T47D (cell line): ENCODE results near the gene PHYH.
A peak's percentile ranks its signal among the peaks of the same experiment; 100 is the strongest.
"Not testable (repeated sequence)": the region's sequence is repeated elsewhere in the genome, so short reads cannot be mapped to it uniquely, and the experiment has no call there.

Source experiments
- DNase-seq, 2 experiments: peaks; one replicate each; pipeline versions ENCODE4 v3.0.0 to v3.0.0-alpha.2; 2011 to 2012; ENCODE audit warnings: low read depth in 1 of 2, low spot score in 1 of 2
- JUND ChIP-seq: IDR thresholded peaks from 2 replicates; pipeline ENCODE4 v1.6.1; 2012; ENCODE audit warnings: low read depth
- in situ Hi-C: cut with HindIII; loops from 2 replicates; pipeline ENCODE4 v1.10.0; 2016; ENCODE audit warnings: low sequenced_read_pairs, low pct_unique_long_range_greater_than_20kb

The PHYH gene

DNA sequence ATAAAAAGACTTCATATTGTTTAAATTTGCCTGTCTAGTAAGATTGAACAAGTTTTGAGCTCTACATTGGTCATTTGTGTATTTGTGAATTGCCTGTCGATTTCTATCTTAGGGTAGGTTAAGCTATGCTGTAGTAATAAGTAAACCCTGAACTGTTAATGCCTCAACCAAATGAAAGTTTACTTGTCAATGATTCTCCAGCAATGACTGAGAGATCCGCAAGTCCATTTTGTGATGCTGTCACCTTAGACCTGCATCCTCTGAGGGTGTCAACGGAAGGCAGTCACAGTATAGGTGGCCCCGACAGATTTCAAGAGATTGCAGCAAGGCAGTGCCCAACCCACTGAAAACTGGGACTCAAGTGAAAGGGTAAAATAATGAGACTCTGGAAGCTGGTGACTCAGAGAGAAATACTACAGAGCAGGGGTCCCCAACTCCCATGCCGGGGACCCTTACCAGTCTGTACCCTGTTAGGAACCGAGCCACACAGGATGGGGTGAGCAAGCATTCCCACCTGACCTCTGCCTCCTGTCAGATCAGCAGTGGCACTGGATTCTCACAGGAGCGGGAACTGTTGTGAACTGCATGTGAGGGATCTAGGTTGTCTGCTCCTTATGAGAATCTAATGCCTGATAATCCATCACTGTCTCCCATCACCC is 10.8 kb upstream of the PHYH start:
- no peak for TF ChIP-seq JUND
- in situ Hi-C loops, result no loop called here
- DNase-seq, result no peak

DNA sequence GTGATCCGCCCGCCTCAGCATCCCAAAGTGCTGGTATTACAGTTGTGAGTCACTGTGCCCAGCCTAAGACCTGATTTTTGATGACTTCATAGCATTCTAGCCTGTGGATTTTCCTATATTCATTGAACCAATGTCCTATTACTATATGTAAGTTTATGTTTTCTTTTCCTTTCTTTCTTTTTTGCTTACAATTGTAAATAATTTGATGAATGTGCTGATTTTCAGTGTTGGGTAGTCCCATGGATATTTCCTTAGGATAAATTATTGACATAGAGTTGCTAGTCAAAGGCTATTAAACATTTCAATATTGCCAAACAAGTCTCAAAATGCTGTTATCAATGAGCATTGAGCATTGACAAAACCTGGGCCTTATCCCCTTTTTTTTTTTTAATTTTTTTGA is 9.9 kb upstream of the PHYH start:
- DNase-seq, result no peak
- TF ChIP-seq JUND, result no peak
- in situ Hi-C loops, result no loop called here

DNA sequence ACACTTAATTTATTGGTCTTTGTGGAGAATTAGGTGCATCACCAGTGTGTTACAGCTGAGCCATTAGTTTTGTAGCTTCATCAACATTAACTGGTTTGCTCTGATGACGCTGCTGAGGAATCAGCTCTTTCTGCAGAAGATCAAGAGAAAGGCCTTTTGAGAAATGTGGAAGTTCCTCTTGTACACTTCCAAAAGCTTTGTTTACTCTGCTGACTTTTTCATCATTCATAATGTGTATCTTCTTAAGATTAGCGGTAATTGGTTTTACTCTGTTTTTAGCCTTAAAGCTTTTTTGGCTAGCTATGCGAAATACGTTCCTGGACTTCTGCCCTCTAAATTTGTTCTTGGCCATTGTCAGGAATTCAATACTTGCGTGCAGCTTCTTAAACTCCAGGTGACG is 8.2 kb upstream of the PHYH start:
- no peak for DNase-seq
- in situ Hi-C loops, result no loop called here
- TF ChIP-seq JUND, result no peak

DNA sequence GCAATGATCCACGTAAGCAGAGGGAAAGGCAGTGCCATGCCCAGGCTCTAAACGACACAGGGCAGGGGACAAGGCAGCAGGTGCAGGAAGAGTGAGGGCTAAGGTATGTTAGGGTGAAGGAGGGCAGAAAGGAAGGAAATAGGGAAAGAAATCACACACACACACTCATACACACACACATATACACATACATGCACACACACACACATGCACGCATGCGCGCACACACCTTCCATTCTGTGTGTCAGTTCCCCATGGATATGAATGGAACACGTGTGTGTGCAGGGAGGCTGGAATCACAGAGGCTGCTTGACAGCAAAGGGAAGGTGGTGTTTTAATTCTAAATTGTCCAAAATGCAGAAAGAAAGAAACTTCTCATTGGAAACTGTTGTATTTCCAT is 6.2 kb upstream of the PHYH start:
- in situ Hi-C loops, result no loop called here
- DNase-seq, result no peak
- TF ChIP-seq JUND, result no peak

DNA sequence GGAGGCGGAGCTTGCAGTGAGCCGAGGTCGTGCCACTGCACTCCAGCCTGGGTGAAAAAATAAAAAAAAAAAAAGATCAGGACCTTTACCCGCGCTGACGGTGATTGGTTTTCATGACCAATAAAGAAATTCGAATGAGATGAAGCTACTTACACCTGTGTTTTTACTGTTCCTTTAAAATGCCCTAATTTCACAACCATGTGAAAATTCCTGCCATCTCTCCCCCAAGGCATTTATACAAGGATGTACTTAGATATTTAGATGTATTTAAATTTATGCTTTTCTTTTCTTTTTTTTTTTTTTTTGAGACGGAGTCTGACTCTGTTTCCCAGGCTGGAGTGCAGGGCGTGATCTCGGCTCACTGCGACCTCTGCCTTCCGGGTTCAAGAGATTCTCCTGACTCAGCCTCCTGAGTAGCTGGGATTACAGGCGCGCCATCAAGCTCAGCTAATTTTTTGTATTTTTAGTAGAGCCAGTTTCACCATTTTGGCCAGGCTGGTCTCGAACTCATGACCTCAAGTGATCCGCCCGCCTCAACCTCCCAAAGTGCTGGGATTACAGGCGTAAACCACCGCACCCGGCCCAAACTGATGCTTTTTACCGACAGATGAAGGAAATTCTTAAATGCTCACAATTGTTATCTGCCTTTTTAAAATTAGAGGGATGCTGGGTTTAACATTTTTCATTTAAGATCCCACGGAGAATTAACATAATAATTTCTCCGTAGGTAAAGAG is 3.1 kb upstream of the PHYH start:
- no peak for TF ChIP-seq JUND
- peak in 1 of 2 experiments; percentile 57 for DNase-seq
- in situ Hi-C loops, result no loop called here

DNA sequence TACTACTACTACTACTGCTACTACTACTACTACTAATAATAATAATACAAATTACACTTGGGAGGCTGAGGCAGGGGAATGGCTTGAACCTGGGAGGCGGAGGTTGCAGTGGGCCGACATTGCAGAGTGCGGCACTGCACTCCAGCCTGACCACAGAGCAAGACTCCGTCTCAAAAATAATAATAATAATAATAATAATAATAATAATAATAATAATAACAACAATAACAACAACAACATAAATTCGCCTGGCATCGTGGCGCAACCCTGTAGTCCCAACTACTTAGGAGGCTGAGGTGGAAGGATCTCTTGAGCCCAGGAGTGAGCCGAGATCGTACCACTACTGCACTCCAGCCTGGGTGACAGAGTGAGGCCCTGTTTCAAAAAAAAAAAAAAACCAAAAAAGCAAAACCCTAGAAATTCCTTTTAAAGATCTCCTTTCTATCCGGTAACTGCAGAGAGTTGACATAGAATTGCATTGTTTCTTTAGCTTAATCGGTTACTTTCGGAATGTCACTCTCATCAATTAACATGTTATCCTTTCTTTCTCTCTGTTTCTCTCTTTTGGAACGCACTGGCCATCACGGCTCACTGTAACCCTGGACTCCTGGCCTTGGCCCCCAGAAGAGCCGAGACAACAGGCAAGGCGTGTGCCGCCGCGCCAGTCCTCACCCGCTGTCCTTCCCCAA is 972 bp downstream of the PHYH start:
- TF ChIP-seq JUND, result no peak
- no peak for DNase-seq
- in situ Hi-C loops, result no loop called here

DNA sequence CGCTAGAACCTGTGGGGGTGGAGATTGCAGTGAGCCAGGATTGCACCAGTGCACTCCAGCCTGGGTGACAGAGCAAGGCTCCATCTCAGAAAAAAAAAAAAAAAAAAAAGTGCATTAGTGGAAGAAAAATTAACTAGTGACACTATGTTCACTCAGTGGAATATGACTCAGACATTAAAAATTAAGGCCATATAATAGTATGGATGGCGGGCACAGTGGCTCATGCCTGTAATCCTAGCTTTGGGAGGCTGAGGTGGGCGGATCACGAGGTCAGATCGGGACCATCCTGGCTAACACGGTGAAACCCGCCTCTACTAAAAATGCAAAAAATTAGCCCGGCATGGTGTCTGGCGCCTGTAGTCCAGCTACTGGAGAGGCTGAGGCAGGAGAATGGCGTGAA is 3.4 kb downstream of the PHYH start:
- in situ Hi-C loops, result no loop called here
- DNase-seq, result no peak
- no peak for TF ChIP-seq JUND

DNA sequence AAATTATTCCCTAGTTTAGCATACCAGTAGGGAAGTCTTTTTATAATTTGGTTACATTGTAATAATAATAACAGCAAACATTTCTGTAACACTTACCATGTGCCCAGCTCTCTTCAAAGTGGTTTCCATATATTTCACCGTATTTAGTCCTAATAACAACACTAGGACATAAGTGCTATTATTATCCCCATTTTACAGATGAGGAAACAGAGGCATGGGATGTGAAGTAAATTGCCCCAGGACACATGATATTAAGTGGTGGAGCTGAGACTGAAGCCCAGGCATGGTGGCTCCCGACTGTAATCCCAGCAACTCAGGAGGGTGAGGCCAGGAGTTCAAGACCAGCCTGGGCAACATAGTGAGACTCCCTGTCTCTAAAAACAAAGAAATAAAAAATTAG is 5.1 kb downstream of the PHYH start:
- in situ Hi-C loops, result no loop called here
- DNase-seq, result no peak
- no peak for TF ChIP-seq JUND

DNA sequence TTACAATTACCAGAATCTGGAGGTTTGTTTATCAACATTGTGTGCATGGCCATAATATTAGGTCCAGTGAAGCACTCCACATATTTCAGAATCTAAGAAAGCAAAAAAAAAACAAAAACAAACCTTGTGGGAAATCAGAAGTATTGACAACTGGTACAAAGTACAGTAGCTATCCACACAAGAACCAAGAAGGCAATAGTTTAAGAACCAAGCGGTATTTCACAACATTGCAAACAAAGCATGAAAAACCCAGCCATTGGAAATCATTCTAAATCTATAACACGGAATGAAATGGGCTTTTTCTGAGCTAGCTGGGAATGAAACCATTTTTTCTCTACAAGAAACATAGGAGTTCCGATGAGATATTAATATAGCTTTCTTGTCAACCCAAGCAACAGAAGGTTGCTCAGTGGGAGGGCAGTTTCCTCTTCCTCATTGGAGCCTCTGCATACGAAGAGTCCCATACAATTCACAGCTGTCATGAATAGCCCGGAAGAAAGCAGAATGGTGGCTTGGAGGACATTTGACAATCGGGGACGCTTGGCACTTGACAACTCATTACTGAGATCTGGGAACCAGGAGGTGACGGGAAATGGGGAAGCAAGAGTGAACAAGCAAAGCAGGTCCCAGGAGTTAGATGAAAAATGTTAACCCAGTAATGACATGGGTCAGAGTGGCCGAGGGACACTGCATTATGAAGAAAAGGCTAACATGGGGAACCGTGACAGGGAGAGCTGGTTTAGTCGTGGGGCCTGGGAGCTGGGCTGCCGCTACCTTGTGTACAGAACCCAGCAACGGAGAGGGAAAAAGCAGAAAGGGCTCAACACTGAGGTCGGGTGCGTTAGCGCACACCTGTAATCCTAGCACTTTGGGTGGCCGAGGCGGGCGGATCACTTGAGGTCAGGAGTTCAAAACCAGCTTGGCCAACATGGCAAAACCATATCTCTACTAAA is 7.8 kb downstream of the PHYH start:
- in situ Hi-C loops, result no loop called here
- TF ChIP-seq JUND, result no peak
- DNase-seq, result no peak

DNA sequence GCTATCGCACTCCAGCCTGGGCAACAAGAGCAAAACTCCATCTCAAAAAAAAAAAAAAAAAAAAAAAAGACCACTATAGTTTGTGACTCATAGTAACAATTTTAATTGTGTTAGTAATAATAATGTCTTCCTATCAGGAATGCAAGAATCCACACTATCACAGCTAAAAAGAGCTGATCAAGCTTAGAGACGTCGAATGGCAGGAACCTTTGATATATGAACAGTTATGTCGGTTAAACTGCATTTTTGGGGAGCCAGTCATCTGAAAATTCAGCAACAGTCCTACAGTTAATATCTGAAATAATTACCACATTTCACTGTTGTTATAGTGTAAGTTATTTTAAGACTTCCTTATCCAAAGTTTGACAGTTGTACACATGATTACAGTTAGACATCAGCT is 8.8 kb downstream of the PHYH start:
- in situ Hi-C loops, result no loop called here

DNA sequence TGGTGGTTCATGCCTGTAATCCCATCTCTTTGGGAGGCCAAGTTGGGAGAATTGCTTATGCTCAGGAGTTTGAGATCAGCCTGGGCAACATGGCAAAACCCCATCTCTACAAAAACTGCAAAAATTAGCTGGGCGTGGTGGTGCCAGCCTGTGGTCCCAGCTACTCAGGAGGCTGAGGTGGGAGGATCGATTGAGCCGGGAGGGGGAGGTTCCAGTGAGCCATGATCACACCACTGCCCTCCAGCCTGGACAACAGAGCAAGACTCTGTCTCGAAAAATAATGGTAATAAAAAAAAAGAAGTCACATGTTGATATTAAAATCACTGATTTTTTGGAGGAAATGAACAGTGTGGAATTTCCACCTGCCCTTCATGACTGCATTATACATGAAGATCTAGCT is 15.8 kb downstream of the PHYH start:
- in situ Hi-C loops, result no loop called here
- no peak for TF ChIP-seq JUND
- no peak for DNase-seq

More for the DNA sequence above, 8.8 kb downstream of the PHYH start:
- DNase-seq, result no peak
- no peak for TF ChIP-seq JUND

DNA sequence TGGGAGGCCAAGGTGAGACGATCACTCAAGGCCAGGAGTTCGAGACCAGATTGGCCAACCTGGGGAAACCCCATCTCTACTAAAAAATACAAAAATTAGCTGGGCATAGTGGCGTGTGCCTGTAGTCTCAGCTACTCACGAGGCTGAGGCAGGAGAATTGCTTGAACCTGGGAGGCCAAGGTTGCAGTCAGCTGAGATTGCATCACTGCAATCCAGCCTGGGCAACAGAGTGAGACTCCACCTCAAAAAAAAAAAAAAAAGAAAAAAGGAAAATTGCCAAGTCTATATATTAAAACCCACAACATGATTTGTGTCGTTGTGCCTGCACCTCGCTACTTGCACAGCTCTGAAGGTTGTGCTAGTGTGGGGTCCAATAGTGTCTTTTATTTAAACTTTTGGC is 17.5 kb downstream of the PHYH start:
- in situ Hi-C loops, result not testable (repeated sequence)

More for the DNA sequence above, 17.5 kb downstream of the PHYH start:
- not testable (repeated sequence) for DNase-seq
